ENCODE measurements around the gene ITGB5.
"Not testable (repeated sequence)": the region's sequence is repeated elsewhere in the genome, so short reads cannot be mapped to it uniquely, and the experiment has no call there.

Gene ITGB5

DNA sequence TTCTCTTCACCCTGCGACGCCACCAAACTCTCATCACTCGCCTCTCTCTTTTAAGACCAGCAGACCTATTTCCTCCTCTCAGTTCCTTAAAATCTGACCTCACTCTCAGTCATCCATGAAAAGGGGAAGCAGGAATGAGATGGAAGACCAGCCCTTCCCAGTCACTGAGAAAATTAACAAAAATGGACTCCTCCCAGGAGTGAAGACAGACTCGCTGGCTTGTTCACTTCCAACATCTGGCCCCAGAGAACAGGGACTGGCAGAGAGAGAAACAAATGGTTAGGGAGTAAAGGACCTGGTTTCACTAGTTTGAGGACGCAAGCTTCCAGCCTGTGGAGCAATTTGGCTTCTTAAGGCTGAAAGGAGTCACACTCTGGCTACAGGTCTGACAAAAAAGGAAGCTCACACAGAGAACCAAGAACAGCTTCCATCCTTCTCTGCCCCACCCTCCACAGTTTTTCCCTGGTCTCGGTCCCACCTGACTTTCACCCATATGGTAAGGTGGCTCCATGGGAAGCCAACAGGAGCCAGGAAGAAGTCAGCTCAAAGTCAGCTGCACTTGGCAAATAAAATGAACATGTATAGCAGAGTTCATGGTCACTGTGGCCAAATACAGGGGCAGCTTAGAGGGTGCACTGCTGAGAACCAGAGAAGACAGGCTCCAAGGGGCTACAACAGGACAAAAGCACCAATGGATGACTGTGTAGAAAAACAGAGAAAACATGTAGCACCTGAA is 57.2 kb downstream of the ITGB5 start:
- no peak overlapping the region for H3K4me3 ChIP-seq (ENCODE audit: low read depth, low read length)
- no peak for DNase-seq (ENCODE audit: low read depth)
- TF ChIP-seq MYC (IDR thresholded peaks at IDR 0.05; ENCODE audit: low read depth, low read length): no peak
- TF ChIP-seq, protein P1, sequence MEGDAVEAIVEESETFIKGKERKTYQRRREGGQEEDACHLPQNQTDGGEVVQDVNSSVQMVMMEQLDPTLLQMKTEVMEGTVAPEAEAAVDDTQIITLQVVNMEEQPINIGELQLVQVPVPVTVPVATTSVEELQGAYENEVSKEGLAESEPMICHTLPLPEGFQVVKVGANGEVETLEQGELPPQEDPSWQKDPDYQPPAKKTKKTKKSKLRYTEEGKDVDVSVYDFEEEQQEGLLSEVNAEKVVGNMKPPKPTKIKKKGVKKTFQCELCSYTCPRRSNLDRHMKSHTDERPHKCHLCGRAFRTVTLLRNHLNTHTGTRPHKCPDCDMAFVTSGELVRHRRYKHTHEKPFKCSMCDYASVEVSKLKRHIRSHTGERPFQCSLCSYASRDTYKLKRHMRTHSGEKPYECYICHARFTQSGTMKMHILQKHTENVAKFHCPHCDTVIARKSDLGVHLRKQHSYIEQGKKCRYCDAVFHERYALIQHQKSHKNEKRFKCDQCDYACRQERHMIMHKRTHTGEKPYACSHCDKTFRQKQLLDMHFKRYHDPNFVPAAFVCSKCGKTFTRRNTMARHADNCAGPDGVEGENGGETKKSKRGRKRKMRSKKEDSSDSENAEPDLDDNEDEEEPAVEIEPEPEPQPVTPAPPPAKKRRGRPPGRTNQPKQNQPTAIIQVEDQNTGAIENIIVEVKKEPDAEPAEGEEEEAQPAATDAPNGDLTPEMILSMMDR (IDR thresholded peaks at IDR 0.05; ENCODE audit: low read depth, low read length): no peak
- TF ChIP-seq, protein P2, sequence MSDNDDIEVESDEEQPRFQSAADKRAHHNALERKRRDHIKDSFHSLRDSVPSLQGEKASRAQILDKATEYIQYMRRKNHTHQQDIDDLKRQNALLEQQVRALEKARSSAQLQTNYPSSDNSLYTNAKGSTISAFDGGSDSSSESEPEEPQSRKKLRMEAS (IDR thresholded peaks at IDR 0.05; ENCODE audit: low read depth, low read length): no peak
- TF ChIP-seq POLR2A (IDR thresholded peaks at IDR 0.05; ENCODE audit: extremely low read depth, insufficient read length): no peak

DNA sequence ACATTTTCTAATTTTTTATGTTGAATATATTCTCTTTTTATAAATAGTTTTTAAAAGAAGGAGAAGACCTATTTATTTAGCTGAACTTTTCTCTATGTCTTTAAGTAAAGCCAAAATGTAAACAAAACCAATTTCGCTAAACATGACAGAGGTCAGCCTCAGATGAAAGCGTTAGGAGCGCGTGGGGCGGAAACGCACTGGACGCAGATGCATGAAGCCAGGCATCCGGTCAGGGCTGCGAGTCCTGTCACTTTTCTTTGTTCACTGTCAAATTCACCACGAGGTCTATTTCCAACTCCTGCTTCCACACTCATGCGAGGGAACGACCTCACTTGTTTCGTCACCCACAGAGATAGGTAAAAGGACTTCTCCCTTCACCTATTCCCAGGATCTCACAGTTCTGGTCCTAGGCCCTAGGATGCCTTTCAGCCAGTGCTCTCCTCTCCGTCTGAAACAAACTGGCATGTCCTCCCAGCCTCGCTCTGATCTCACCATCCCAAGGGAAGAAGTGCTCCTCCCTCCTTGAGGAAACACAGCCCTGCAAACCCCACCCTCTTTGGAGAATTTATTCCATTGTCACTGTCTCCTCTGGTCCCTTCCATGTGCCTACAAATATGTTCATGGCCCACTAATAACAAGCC is 57.9 kb downstream of the ITGB5 start:
- DNase-seq (ENCODE audit: low read depth): no peak
- TF ChIP-seq, protein P1 (IDR thresholded peaks at IDR 0.05; ENCODE audit: low read depth, low read length): no peak
- TF ChIP-seq MYC (IDR thresholded peaks at IDR 0.05; ENCODE audit: low read depth, low read length) (no peak), POLR2A (IDR thresholded peaks at IDR 0.05; ENCODE audit: extremely low read depth, insufficient read length) (no peak)
- TF ChIP-seq, protein P2 (IDR thresholded peaks at IDR 0.05; ENCODE audit: low read depth, low read length): no peak
- H3K4me3 ChIP-seq (ENCODE audit: low read depth, low read length): no peak overlapping the region

DNA sequence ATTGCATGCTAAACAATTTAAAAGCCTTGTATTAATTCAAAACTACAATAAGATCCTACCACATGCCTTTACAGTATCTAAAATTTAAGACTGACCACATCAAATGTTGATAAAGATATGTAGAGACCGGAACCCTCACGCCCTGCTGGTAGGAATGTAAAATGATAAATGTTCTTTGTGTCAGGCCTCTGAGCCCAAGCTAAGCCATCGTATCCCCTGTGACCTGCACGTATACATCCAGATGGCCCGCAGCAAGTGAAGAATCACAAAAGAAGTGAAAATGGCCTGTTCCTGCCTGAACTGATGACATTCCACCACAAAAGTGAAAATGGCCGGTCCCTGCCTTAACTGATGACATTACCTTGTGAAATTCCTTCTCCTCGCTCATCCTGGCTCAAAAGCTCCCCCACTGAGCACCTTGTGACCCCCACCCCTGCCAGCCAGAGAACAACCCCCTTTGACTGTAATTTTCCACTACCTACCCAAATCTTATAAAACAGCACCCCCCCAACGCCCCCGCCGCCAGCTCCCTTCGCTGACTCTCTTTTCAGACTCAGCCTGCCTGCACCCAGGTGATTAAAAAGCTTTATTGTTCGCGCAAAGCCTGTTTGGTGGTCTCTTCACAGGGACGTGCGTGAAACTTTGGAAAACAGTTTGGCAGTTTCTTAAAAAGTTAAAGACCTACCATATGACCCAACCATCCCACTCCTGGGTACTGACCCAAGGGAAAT is 59.5 kb downstream of the ITGB5 start:
- H3K4me3 ChIP-seq (ENCODE audit: low read depth, low read length): not testable (repeated sequence)

DNA sequence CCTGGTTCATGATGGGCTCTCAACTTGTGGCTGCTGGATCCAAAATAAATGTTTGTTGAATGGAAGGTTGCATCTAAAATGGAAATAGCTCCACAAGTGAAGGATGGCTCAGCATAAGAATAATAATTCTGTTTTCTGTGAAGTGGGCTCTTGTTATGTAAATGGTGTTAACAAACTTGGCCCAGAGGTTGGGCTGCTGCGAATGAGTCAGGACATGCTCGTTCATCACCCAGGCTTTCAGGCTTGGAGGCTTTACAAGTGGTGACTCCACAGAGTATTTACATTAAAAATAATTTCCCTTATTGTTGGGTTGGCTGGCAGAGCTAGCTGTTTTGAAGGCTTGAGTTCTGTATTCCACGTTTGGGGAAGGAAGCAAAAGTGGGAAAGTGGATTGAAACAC is 60.5 kb downstream of the ITGB5 start:
- no peak overlapping the region for H3K4me3 ChIP-seq (ENCODE audit: low read depth, low read length)
- no peak for DNase-seq (ENCODE audit: low read depth)
- TF ChIP-seq POLR2A (IDR thresholded peaks at IDR 0.05; ENCODE audit: extremely low read depth, insufficient read length): no peak

More for the DNA sequence above, 59.5 kb downstream of the ITGB5 start:
- DNase-seq (ENCODE audit: low read depth): not testable (repeated sequence)

DNA sequence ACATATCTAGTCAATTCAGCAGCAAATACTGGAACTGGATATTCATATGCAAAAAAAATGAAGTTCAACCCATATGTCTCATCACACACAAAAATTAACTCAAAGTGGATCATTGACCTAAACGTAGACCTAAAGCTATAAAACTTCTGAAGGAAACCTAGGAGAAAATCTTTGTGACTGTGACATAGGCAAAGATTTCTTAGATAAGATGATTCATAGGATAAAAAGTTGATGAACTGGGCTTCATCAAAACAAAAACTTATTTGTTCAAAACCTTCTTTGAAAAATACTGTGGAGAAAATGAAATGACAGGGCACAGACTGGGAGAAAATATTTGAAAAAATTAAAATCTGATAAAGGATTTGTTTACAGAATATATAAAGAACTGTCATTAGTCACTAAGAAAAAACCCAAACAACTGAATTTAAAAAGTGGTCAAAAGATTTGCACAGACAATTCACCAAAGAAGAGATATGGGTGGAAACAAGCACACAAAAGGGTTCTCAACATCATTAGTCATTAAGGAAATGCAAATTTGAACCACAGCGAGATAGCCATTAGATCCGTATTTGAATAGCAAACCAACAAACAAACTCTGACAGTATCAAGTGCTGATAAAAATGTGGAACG is 62.8 kb downstream of the ITGB5 start:
- H3K4me3 ChIP-seq (ENCODE audit: low read depth, low read length): no peak overlapping the region
- no peak for DNase-seq (ENCODE audit: low read depth)
- TF ChIP-seq, protein P2 (IDR thresholded peaks at IDR 0.05; ENCODE audit: low read depth, low read length): no peak
- TF ChIP-seq POLR2A (IDR thresholded peaks at IDR 0.05; ENCODE audit: extremely low read depth, insufficient read length): no peak
- TF ChIP-seq, protein P1 (IDR thresholded peaks at IDR 0.05; ENCODE audit: low read depth, low read length): no peak
- no peak for TF ChIP-seq MYC (IDR thresholded peaks at IDR 0.05; ENCODE audit: low read depth, low read length)

DNA sequence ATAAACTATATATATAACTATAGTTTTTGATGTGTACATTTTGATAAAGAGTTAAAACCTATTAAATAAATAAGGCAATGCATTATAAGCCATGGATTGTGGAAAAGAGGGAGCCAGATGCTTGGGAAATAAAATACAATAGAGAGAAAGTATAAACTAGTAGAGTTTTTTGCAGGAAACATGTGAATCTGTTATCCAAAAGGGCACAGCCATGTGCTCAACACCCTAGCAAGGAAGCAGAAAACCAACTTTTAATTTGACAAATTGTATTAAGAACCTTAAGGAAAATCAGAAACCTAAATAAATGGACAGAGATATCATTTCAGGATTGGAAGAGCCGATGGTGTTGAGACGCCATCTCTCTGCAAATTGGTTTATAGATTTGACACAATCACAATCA is 63.5 kb downstream of the ITGB5 start:
- no peak for DNase-seq (ENCODE audit: low read depth)
- H3K4me3 ChIP-seq (ENCODE audit: low read depth, low read length): no peak overlapping the region
- TF ChIP-seq, protein P1 (IDR thresholded peaks at IDR 0.05; ENCODE audit: low read depth, low read length): no peak
- TF ChIP-seq MYC (IDR thresholded peaks at IDR 0.05; ENCODE audit: low read depth, low read length): no peak
- no peak for TF ChIP-seq POLR2A (IDR thresholded peaks at IDR 0.05; ENCODE audit: extremely low read depth, insufficient read length)
- TF ChIP-seq, protein P2 (IDR thresholded peaks at IDR 0.05; ENCODE audit: low read depth, low read length): no peak
